ENCODE measurements around the gene FDPS. TPM values are rescaled to one million over a fixed set of nuclear protein-coding genes. Genes with fewer than 3 reads are reported as not detected.

The FDPS gene
- total RNA-seq, 1 experiment from 2014 or later, result 410 TPM

GRCh38 chr1:155282488-155283091, 26.1 kb upstream of the FDPS start:
- Mint-ChIP-seq H3K36me3 (ENCODE audit: insufficient read depth, unreplicated experiment) (peaks cover 20% of the 10 kb centered on the region), H3K4me1 (ENCODE audit: low read depth, unreplicated experiment) (peaks cover 16% of the 10 kb centered on the region), H3K27me3 (ENCODE audit: unreplicated experiment) (no peaks in the 10 kb centered on the region), H3K27ac (ENCODE audit: unreplicated experiment) (no peak overlapping the region), H3K4me3 (ENCODE audit: low read depth, unreplicated experiment) (no peak overlapping the region), H3K9me3 (ENCODE audit: low read depth, unreplicated experiment) (no peaks in the 10 kb centered on the region)
- TF ChIP-seq CTCF (IDR thresholded peaks at IDR 0.05; ENCODE audit: unreplicated experiment), result no peak
- intact Hi-C loops (cut with micrococcal nuclease; ENCODE audit: unreplicated experiment), result no loop called here
- no TSS peak for BruUV-seq (replicated peaks)
- CTCF ChIA-PET, result no interaction called here
- no peak for DNase-seq

GRCh38 chr1:155284476-155284875, 24.2 kb upstream of the FDPS start:
- intact Hi-C loops (cut with micrococcal nuclease; ENCODE audit: unreplicated experiment), result no loop called here
- Mint-ChIP-seq H3K4me1 (ENCODE audit: low read depth, unreplicated experiment) (peaks cover 3% of the 10 kb centered on the region), H3K9me3 (ENCODE audit: low read depth, unreplicated experiment) (no peaks in the 10 kb centered on the region), H3K36me3 (ENCODE audit: insufficient read depth, unreplicated experiment) (peaks cover 13% of the 10 kb centered on the region), H3K27ac (ENCODE audit: unreplicated experiment) (no peak overlapping the region), H3K27me3 (ENCODE audit: unreplicated experiment) (no peaks in the 10 kb centered on the region), H3K4me3 (ENCODE audit: low read depth, unreplicated experiment) (no peak overlapping the region)
- no peak for DNase-seq
- BruUV-seq (replicated peaks), result no TSS peak
- TF ChIP-seq CTCF (IDR thresholded peaks at IDR 0.05; ENCODE audit: unreplicated experiment), result no peak
- CTCF ChIA-PET, result no interaction called here

- CTCF ChIA-PET, result no interaction called here
- no peak for DNase-seq
- no TSS peak for BruUV-seq (replicated peaks)
- Mint-ChIP-seq H3K36me3 (ENCODE audit: insufficient read depth, unreplicated experiment) (peaks cover 13% of the 10 kb centered on the region), H3K27me3 (ENCODE audit: unreplicated experiment) (no peaks in the 10 kb centered on the region), H3K9me3 (ENCODE audit: low read depth, unreplicated experiment) (no peaks in the 10 kb centered on the region), H3K4me3 (ENCODE audit: low read depth, unreplicated experiment) (no peak overlapping the region), H3K4me1 (ENCODE audit: low read depth, unreplicated experiment) (no peaks in the 10 kb centered on the region), H3K27ac (ENCODE audit: unreplicated experiment) (no peak overlapping the region)
- no peak for TF ChIP-seq CTCF (IDR thresholded peaks at IDR 0.05; ENCODE audit: unreplicated experiment)
- intact Hi-C loops (cut with micrococcal nuclease; ENCODE audit: unreplicated experiment), result no loop called here
Measured at GRCh38 chr1:155285063-155285462, 23.6 kb upstream of the FDPS start.

GRCh38 chr1:155285631-155286044, 23.0 kb upstream of the FDPS start:
- intact Hi-C loops (cut with micrococcal nuclease; ENCODE audit: unreplicated experiment), result no loop called here
- BruUV-seq (replicated peaks), result no TSS peak
- H3K9me3 Mint-ChIP-seq (ENCODE audit: low read depth, unreplicated experiment), result no peaks in the 10 kb centered on the region
- no peaks in the 10 kb centered on the region for H3K4me1 Mint-ChIP-seq (ENCODE audit: low read depth, unreplicated experiment)
- CTCF ChIA-PET, result no interaction called here
- H3K36me3 Mint-ChIP-seq (ENCODE audit: insufficient read depth, unreplicated experiment), result peaks cover 13% of the 10 kb centered on the region
- no peak overlapping the region for H3K27ac Mint-ChIP-seq (ENCODE audit: unreplicated experiment)
- no peak overlapping the region for H3K4me3 Mint-ChIP-seq (ENCODE audit: low read depth, unreplicated experiment)
- TF ChIP-seq CTCF (IDR thresholded peaks at IDR 0.05; ENCODE audit: unreplicated experiment), result no peak
- no peak for DNase-seq
- no peaks in the 10 kb centered on the region for H3K27me3 Mint-ChIP-seq (ENCODE audit: unreplicated experiment)
